ENCODE results near the gene SLFN12L. TPM values are rescaled to one million over a fixed set of nuclear protein-coding genes. Genes with fewer than 3 reads are reported as not detected.

SLFN12L gene
- polyA plus RNA-seq, 1 of the 3 experiments (the other 2 are of a cell fraction), result not detected

- Histone ChIP-seq H3K9me2 (no peaks in the 10 kb centered on the region), H3K36me3 (replicated peaks in 1 of 2; ENCODE audit: control insufficient read depth in 1 of 2, insufficient read depth in 2 of 2, low read length in 1 of 2) (peaks cover 14 to 23% of the 10 kb centered on the region in 2 experiments), H3K4me3 (ENCODE audit: low read depth in 2 of 2, low read length in 1 of 2) (no peak overlapping the region), H3F3A (replicated peaks; ENCODE audit: insufficient read depth) (peaks cover 25% of the 10 kb centered on the region), H3K79me2 (ENCODE audit: insufficient read depth) (peaks cover 40% of the 10 kb centered on the region), H3K27me3 (ENCODE audit: insufficient read depth) (no peaks in the 10 kb centered on the region), H2AFZ (ENCODE audit: low read depth) (no peak overlapping the region), H3K4me2 (no peak overlapping the region), H3K4me1 (ENCODE audit: control insufficient read depth in 1 of 2, insufficient read depth in 2 of 2, low read depth in 1 of 2, low read length in 1 of 2) (peaks cover 0 to 16% of the 10 kb centered on the region in 2 experiments; a peak in 3 of 4 replicates), H3K27ac (ENCODE audit: low read depth in 2 of 2, low read length in 1 of 2) (no peak overlapping the region), H4K20me1 (ENCODE audit: insufficient read depth) (no peaks in the 10 kb centered on the region), H3K9ac (no peak overlapping the region), H3K9me3 (no peaks in the 10 kb centered on the region)
- ChIA-PET POLR2A (no interaction called here), CTCF (interaction anchor here (1.0 kb wide), 1 partner anchor 263 kb away, joined by 3 read pairs; no protein-coding TSS in a partner anchor)
- no peak for DNase-seq
- no peak for TF ChIP-seq FOXJ3 (CRISPR knock-in tag; IDR thresholded peaks at IDR 0.05)
- no peak for TF ChIP-seq EP300 (IDR thresholded peaks at IDR 0.05; ENCODE audit: borderline replicate concordance in 1 of 2, low read depth in 1 of 2, low read length in 1 of 2)
- no peak for TF ChIP-seq TCF12 (IDR thresholded peaks at IDR 0.05)
- no peak for TF ChIP-seq SMC3 (IDR thresholded peaks at IDR 0.05; ENCODE audit: low read depth, low read length)
- TF ChIP-seq TAF1 (IDR thresholded peaks at IDR 0.05; ENCODE audit: borderline replicate concordance, low read depth, low read length), result no peak
- TF ChIP-seq GABPA (IDR thresholded peaks at IDR 0.05; ENCODE audit: low read depth), result no peak
- TF ChIP-seq, protein P1, sequence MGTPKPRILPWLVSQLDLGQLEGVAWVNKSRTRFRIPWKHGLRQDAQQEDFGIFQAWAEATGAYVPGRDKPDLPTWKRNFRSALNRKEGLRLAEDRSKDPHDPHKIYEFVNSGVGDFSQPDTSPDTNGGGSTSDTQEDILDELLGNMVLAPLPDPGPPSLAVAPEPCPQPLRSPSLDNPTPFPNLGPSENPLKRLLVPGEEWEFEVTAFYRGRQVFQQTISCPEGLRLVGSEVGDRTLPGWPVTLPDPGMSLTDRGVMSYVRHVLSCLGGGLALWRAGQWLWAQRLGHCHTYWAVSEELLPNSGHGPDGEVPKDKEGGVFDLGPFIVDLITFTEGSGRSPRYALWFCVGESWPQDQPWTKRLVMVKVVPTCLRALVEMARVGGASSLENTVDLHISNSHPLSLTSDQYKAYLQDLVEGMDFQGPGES (IDR thresholded peaks at IDR 0.05; ENCODE audit: low read depth, low read length), result no peak
- WGBS (ENCODE audit: low lambda C conversion rate), result 80% methylated on average over 3 of the region's 3 CpGs
These were observed 38.3 kb upstream of the SLFN12L start for GRCh38 chr17:35575759-35576158.

DNA sequence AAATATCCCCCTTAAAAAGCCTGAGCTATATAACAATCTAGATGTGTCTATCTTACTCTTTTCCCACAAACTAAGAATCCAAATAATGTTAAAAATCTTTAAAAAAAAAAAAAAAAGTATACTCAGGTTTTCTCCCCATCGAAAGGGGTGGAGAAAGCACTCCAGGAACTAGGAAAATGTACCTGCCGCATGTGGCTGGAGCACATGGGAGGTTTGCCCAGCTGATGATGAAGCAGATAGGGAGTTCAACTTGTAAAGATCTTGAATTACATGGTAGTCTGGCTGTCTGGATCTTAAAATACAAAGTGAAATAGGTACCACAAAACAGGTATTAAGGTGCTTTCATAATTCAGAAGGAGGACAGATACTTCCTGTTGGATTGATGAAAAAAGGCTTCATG is 31.9 kb upstream of the SLFN12L start:
- TF ChIP-seq TEAD4 (IDR thresholded peaks at IDR 0.05; ENCODE audit: borderline replicate concordance, insufficient read depth) (no peak), TAF1 (IDR thresholded peaks at IDR 0.05; ENCODE audit: borderline replicate concordance, low read depth, low read length) (no peak), RXRA (IDR thresholded peaks at IDR 0.05; ENCODE audit: borderline replicate concordance, low read depth) (no peak), GABPA (IDR thresholded peaks at IDR 0.05; ENCODE audit: low read depth) (no peak), ELF1 (IDR thresholded peaks at IDR 0.05) (no peak), NRF1 (IDR thresholded peaks at IDR 0.05; ENCODE audit: low read depth, low read length) (no peak), FOXJ3 (CRISPR knock-in tag; IDR thresholded peaks at IDR 0.05) (no peak)
- H3K9me3 ChIP-seq, result no peaks in the 10 kb centered on the region
- H3K27ac ChIP-seq (ENCODE audit: low read depth in 2 of 2, low read length in 1 of 2), result no peak overlapping the region
- H3F3A ChIP-seq (replicated peaks; ENCODE audit: insufficient read depth), result peaks cover 5% of the 10 kb centered on the region
- H2AFZ ChIP-seq (ENCODE audit: low read depth), result no peak overlapping the region
- CTCF ChIA-PET, result interaction anchor here (0.8 to 1.0 kb wide), 2 partner anchors 35 to 175 kb away, joined by 3 read pairs; no protein-coding TSS in a partner anchor
- H3K9me2 ChIP-seq, result no peaks in the 10 kb centered on the region
- H4K20me1 ChIP-seq (ENCODE audit: insufficient read depth), result no peaks in the 10 kb centered on the region
- H3K27me3 ChIP-seq (ENCODE audit: insufficient read depth), result no peaks in the 10 kb centered on the region; the same call in 1 of the 2 replicates
- peaks cover 0 to 10% of the 10 kb centered on the region in 2 experiments; a peak in 2 of 4 replicates for H3K4me1 ChIP-seq (ENCODE audit: control insufficient read depth in 1 of 2, insufficient read depth in 2 of 2, low read depth in 1 of 2, low read length in 1 of 2)
- WGBS (ENCODE audit: low lambda C conversion rate), result 86% methylated on average over 2 of the region's 2 CpGs
- peak overlapping the region; percentile 88 for H3K4me2 ChIP-seq
- POLR2A ChIA-PET, result no interaction called here
- peaks cover 44% of the 10 kb centered on the region for H3K79me2 ChIP-seq (ENCODE audit: insufficient read depth)
- H3K9ac ChIP-seq, result no peak overlapping the region
- peak overlapping the region in 1 of 2 experiments; percentile 30; a peak in 1 of 4 replicates for H3K4me3 ChIP-seq (ENCODE audit: low read depth in 2 of 2, low read length in 1 of 2)
- no peak for DNase-seq
- H3K36me3 ChIP-seq (replicated peaks in 1 of 2; ENCODE audit: control insufficient read depth in 1 of 2, insufficient read depth in 2 of 2, low read length in 1 of 2), result peaks cover 2 to 8% of the 10 kb centered on the region in 2 experiments
